H9 (cell line): ENCODE data around the gene KLHDC7B. TPM values are rescaled to one million over a fixed set of nuclear protein-coding genes. Genes with fewer than 3 reads are reported as not detected.
A peak's percentile ranks its signal among the peaks of the same experiment; 100 is the strongest.

Experiments used
- DNase-seq: peaks from one replicate; pipeline ENCODE4 v3.0.0-alpha.2; 2017
- H2AFZ ChIP-seq: one replicate; pipeline ENCODE4 v1.6.1; 2013; ENCODE audit warnings: mild to moderate bottlenecking, low read length, control low read depth, moderate library complexity
- H2AK5ac ChIP-seq: 2 replicates; pipeline ENCODE4 v1.6.1; 2013; ENCODE audit warnings: low read length, control low read depth, mixed read lengths; ENCODE audit not compliant: insufficient read length
- H2BK120ac ChIP-seq: one replicate; pipeline ENCODE4 v1.6.1; 2013; ENCODE audit warnings: low read depth, mild to moderate bottlenecking, low read length, control low read depth, inconsistent platforms; ENCODE audit not compliant: poor library complexity, severe bottlenecking
- H2BK12ac ChIP-seq: 2 replicates; pipeline ENCODE4 v1.6.1; 2013; ENCODE audit warnings: low read length, control low read depth, mixed read lengths, low read depth; ENCODE audit not compliant: insufficient read length
- H2BK15ac ChIP-seq: 2 replicates; pipeline ENCODE4 v1.6.1; 2013; ENCODE audit warnings: low read depth, low read length, control low read depth
- H2BK20ac ChIP-seq: one replicate; pipeline ENCODE4 v1.6.1; 2013; ENCODE audit warnings: low read depth, mild to moderate bottlenecking, low read length, control low read depth, inconsistent platforms; ENCODE audit not compliant: poor library complexity, severe bottlenecking
- H2BK5ac ChIP-seq: 2 replicates; pipeline ENCODE4 v1.6.1; 2013; ENCODE audit warnings: low read length, control low read depth, mixed read lengths; ENCODE audit not compliant: insufficient read length
- H3K14ac ChIP-seq: 2 replicates; pipeline ENCODE4 v1.6.1; 2013; ENCODE audit warnings: low read length, control low read depth; ENCODE audit not compliant: insufficient read depth
- H3K18ac ChIP-seq: 2 replicates; pipeline ENCODE4 v1.6.1; 2013; ENCODE audit warnings: low read depth, mild to moderate bottlenecking, mixed read lengths, low read length, control low read depth; ENCODE audit not compliant: insufficient read length
- H3K23ac ChIP-seq: 2 replicates; pipeline ENCODE4 v1.6.1; 2013; ENCODE audit warnings: low read length, control low read depth, mixed read lengths, low read depth; ENCODE audit not compliant: insufficient read length
- H3K23me2 ChIP-seq: 2 replicates; pipeline ENCODE4 v1.6.1; 2013; ENCODE audit warnings: low read depth, mild to moderate bottlenecking, mixed read lengths, low read length, control low read depth; ENCODE audit not compliant: insufficient read length, poor library complexity, severe bottlenecking
- H3K27ac ChIP-seq: 2 replicates; pipeline ENCODE4 v1.5.1; 2013; ENCODE audit warnings: low read length, control low read depth, mixed read lengths, low read depth; ENCODE audit not compliant: insufficient read length
- H3K27me3 ChIP-seq: 2 replicates; pipeline ENCODE4 v1.6.1; 2013; ENCODE audit warnings: low read length, control low read depth, inconsistent platforms; ENCODE audit not compliant: insufficient read depth
- H3K4ac ChIP-seq: 2 replicates; pipeline ENCODE4 v1.6.1; 2013; ENCODE audit warnings: low read depth, mild to moderate bottlenecking, control low read depth, inconsistent platforms, low read length, moderate library complexity
- H3K4me1 ChIP-seq: 2 replicates; pipeline ENCODE4 v1.6.1; 2013; ENCODE audit warnings: low read length, control low read depth, inconsistent platforms; ENCODE audit not compliant: insufficient read depth
- H3K4me2 ChIP-seq: 2 replicates; pipeline ENCODE4 v1.6.1; 2013; ENCODE audit warnings: low read length, control low read depth, mixed read lengths; ENCODE audit not compliant: insufficient read length, insufficient read depth
- H3K56ac ChIP-seq: 2 replicates; pipeline ENCODE4 v1.6.1; 2013; ENCODE audit warnings: low read depth, mild to moderate bottlenecking, mixed read lengths, low read length, control low read depth; ENCODE audit not compliant: insufficient read length
- H3K79me1 ChIP-seq: 2 replicates; pipeline ENCODE4 v1.6.1; 2013; ENCODE audit warnings: low read depth, mild to moderate bottlenecking, moderate library complexity, low read length, control low read depth, inconsistent platforms; ENCODE audit not compliant: insufficient read depth, poor library complexity, severe bottlenecking
- H3K79me2 ChIP-seq: 2 replicates; pipeline ENCODE4 v1.6.1; 2013; ENCODE audit warnings: low read length, control low read depth, inconsistent platforms; ENCODE audit not compliant: insufficient read depth
- H3K9ac ChIP-seq: 2 replicates; pipeline ENCODE4 v1.6.1; 2013; ENCODE audit warnings: low read length, control low read depth, mixed read lengths; ENCODE audit not compliant: insufficient read length; ENCODE audit errors: extremely low read depth
- H3K9me3 ChIP-seq: one replicate; pipeline ENCODE4 v1.6.1; 2013; ENCODE audit warnings: low read depth, low read length, inconsistent platforms; ENCODE audit not compliant: control insufficient read depth
- H3T11ph ChIP-seq: one replicate; pipeline ENCODE4 v1.6.1; 2013; ENCODE audit warnings: mild to moderate bottlenecking, low read length, control low read depth, inconsistent platforms
- H4K20me1 ChIP-seq: one replicate; pipeline ENCODE4 v1.6.1; 2013; ENCODE audit not compliant: control insufficient read depth, insufficient read length, insufficient read depth
- H4K5ac ChIP-seq: 2 replicates; pipeline ENCODE4 v1.6.1; 2013; ENCODE audit warnings: low read depth, mild to moderate bottlenecking, mixed read lengths, low read length, control low read depth; ENCODE audit not compliant: insufficient read length
- H4K8ac ChIP-seq: replicated peaks from 2 replicates; pipeline ENCODE4 v1.6.1; 2013; ENCODE audit warnings: low read length, control low read depth, mixed read lengths, low read depth; ENCODE audit not compliant: insufficient read length
- H4K91ac ChIP-seq: 2 replicates; pipeline ENCODE4 v1.6.1; 2013; ENCODE audit warnings: low read depth, mild to moderate bottlenecking, moderate library complexity, mixed read lengths, low read length, control low read depth; ENCODE audit not compliant: insufficient read length
- H3K27ac Mint-ChIP-seq, 3 experiments: 2 replicates in 2 of 3; 3 replicates in 1 of 3; pipeline ENCODE4 v1.8.0; 2020 to 2021; ENCODE audit warnings: mixed read lengths in 3 of 3, mild to moderate bottlenecking in 1 of 3, moderate library complexity in 1 of 3
- H3K27me3 Mint-ChIP-seq: 2 replicates; pipeline ENCODE4 v1.8.0; 2021; ENCODE audit warnings: low read depth, mild to moderate bottlenecking, moderate library complexity, mixed read lengths
- H3K36me3 Mint-ChIP-seq, 3 experiments: 2 replicates in 2 of 3; 3 replicates in 1 of 3; pipeline ENCODE4 v1.8.0; 2020 to 2021; ENCODE audit warnings: low read depth in 3 of 3, mixed read lengths in 3 of 3; ENCODE audit not compliant: insufficient read depth in 1 of 3
- H3K4me1 Mint-ChIP-seq, 2 experiments: 2 replicates each; pipeline ENCODE4 v1.8.0; 2020; ENCODE audit warnings: mixed read lengths in 2 of 2
- H3K4me3 Mint-ChIP-seq, 2 experiments: 2 replicates in 1 of 2; 3 replicates in 1 of 2; pipeline ENCODE4 v1.8.0; 2020 to 2021; ENCODE audit warnings: mild to moderate bottlenecking in 2 of 2, mixed read lengths in 2 of 2, moderate library complexity in 1 of 2
- H3K9me3 Mint-ChIP-seq, 2 experiments: 2 replicates in 1 of 2; 3 replicates in 1 of 2; pipeline ENCODE4 v1.8.0; 2020; ENCODE audit warnings: mild to moderate bottlenecking in 2 of 2, mixed read lengths in 2 of 2, moderate library complexity in 1 of 2
- CTCF ChIP-seq: fragments of 200-600 bp; sonication (generic); conservative IDR thresholded peaks from 3 replicates; pipeline ENCODE4 v1.8.0; 2021; ENCODE audit warnings: antibody characterized with exemption, mild to moderate bottlenecking
- WGBS: extraction: QIAGEN DNeasy Blood & Tissue Kit; methylation state at CpG from one replicate; pipeline ENCODE4 v1.1.7; 2013; ENCODE audit warnings: missing lambda C conversion rate, low lambda C conversion rate, mixed read lengths; ENCODE audit not compliant: insufficient read length; ENCODE audit errors: extremely low coverage; 5-methylcytosine and 5-hydroxymethylcytosine counted together
- total RNA-seq: library from RNA; stranded (reverse); gene quantifications from 2 replicates; pipeline ENCODE4 v1.2.1, GENCODE V29; 2021

Gene KLHDC7B
- total RNA-seq, 1 experiment from 2014 or later, result not detected

- Histone ChIP-seq H3K4me2 (peak overlapping the region; percentile 34), H3K9me3 (no peaks in the 10 kb centered on the region), H3T11ph (no peak overlapping the region), H2BK5ac (no peak overlapping the region), H4K5ac (no peak overlapping the region), H3K4me1 (no peaks in the 10 kb centered on the region), H3K56ac (no peak overlapping the region), H3K79me2 (no peaks in the 10 kb centered on the region), H2BK20ac (no peak overlapping the region), H3K27me3 (peaks cover 37% of the 10 kb centered on the region; the same call in 1 of the 2 replicates), H3K14ac (no peak overlapping the region), H3K23me2 (peaks cover 18% of the 10 kb centered on the region), H4K8ac (no peak overlapping the region), H3K23ac (no peak overlapping the region), H3K18ac (no peak overlapping the region), H3K79me1 (no peaks in the 10 kb centered on the region), H2AK5ac (no peak overlapping the region), H4K91ac (no peak overlapping the region), H2AFZ (no peak overlapping the region), H3K9ac (no peak overlapping the region), H2BK15ac (no peak overlapping the region), H3K27ac (no peak overlapping the region), H4K20me1 (no peaks in the 10 kb centered on the region), H2BK120ac (no peak overlapping the region), H3K4ac (no peak overlapping the region), H2BK12ac (no peak overlapping the region)
- Mint-ChIP-seq H3K27me3 (peaks cover 78% of the 10 kb centered on the region), H3K9me3 (no peaks in the 10 kb centered on the region; a peak in 1 of 5 replicates), H3K4me1 (peaks cover 15 to 20% of the 10 kb centered on the region in 2 experiments), H3K36me3 (no peaks in the 10 kb centered on the region; a peak in 1 of 7 replicates), H3K4me3 (peak overlapping the region; percentile 56 to 80; a peak in 3 of 5 replicates), H3K27ac (no peak overlapping the region)
- TF ChIP-seq CTCF, result no peak
- DNase-seq, result no peak
- WGBS, result no CpG with 5 or more reads among the region's 44 CpGs
These were observed 14.1 kb upstream of the KLHDC7B start for GRCh38 chr22:50531546-50531961.
